PFSK-1 (cell line): Measurements from ENCODE around the gene KCNJ14.

Source experiments
- FOXP2 ChIP-seq: optimal IDR thresholded peaks from 2 replicates; pipeline ENCODE3; 2011; ENCODE audit warnings: borderline replicate concordance, control low read depth, inconsistent platforms; ENCODE audit not compliant: insufficient read depth; ENCODE audit errors: extremely low read length, extremely low read depth
- POLR2AphosphoS5 ChIP-seq: IDR thresholded peaks from 2 replicates; pipeline ENCODE4 v1.6.1; 2012; ENCODE audit warnings: low read depth, mild to moderate bottlenecking, control low read depth, low read length, moderate library complexity
- REST ChIP-seq, 2 experiments: IDR thresholded peaks; 2 replicates each; pipeline versions ENCODE4 v1.6.1 to v1.8.0; 2011 to 2012; ENCODE audit warnings: low read depth in 2 of 2, low read length in 2 of 2, control low read depth in 1 of 2, inconsistent platforms in 1 of 2, mild to moderate bottlenecking in 1 of 2, moderate library complexity in 1 of 2; ENCODE audit not compliant: insufficient read depth in 1 of 2
- SIN3A ChIP-seq: IDR thresholded peaks from 2 replicates; pipeline ENCODE4 v1.6.1; 2012; ENCODE audit warnings: mild to moderate bottlenecking, low read length, moderate library complexity, borderline replicate concordance; ENCODE audit not compliant: insufficient read depth
- TAF1 ChIP-seq: IDR thresholded peaks from 2 replicates; pipeline ENCODE4 v1.6.1; 2012; ENCODE audit warnings: low read length, control low read depth, borderline replicate concordance; ENCODE audit not compliant: insufficient read depth

The KCNJ14 gene

GRCh38 chr19:48444129-48444935 lies 11.0 kb upstream of the KCNJ14 start:
- TF ChIP-seq TAF1 = no peak
- TF ChIP-seq POLR2AphosphoS5 = no peak
- TF ChIP-seq FOXP2 = no peak
- TF ChIP-seq SIN3A = no peak
- TF ChIP-seq REST (IDR thresholded peaks at IDR 0.05; ENCODE audit: insufficient read depth in 1 of 2, low read depth in 2 of 2, low read length in 2 of 2) = no peak

- TF ChIP-seq TAF1 (no peak), FOXP2 (no peak)
These were observed 10.5 kb upstream of the KCNJ14 start for GRCh38 chr19:48444936-48445200.

GRCh38 chr19:48445256-48445605 lies 10.1 kb upstream of the KCNJ14 start:
- TF ChIP-seq FOXP2 (no peak), TAF1 (0 out of 2 replicates have a peak, but pooled peaks have one; percentile 23), REST (IDR thresholded peaks at IDR 0.05; ENCODE audit: insufficient read depth in 1 of 2, low read depth in 2 of 2, low read length in 2 of 2) (no peak), SIN3A (0 out of 2 replicates have a peak, but pooled peaks have one; percentile 10)

- peak; percentile 77 for TF ChIP-seq POLR2AphosphoS5
- TF ChIP-seq SIN3A = peak; percentile 54; the same call in 1 of the 2 replicates
- peak; percentile 63; the same call in 1 of the 2 replicates for TF ChIP-seq TAF1
- TF ChIP-seq FOXP2 = peak; percentile 36
- 0 out of 4 replicates have a peak, but pooled peaks have one; percentile 14 to 18 for TF ChIP-seq REST (IDR thresholded peaks at IDR 0.05; ENCODE audit: insufficient read depth in 1 of 2, low read depth in 2 of 2, low read length in 2 of 2)
These were observed 9.5 kb upstream of the KCNJ14 start, which contains the start of gene GRWD1 for GRCh38 chr19:48445606-48446481. Gene GRWD1, plus strand, starts transcription at chr19:48445983. Its CDS starts 23 bp downstream, at chr19:48446006.

GRCh38 chr19:48446579-48446978 lies 8.8 kb upstream of the KCNJ14 start:
- TF ChIP-seq POLR2AphosphoS5 (no peak), TAF1 (no peak), SIN3A (0 out of 2 replicates have a peak, but pooled peaks have one; percentile 5)

GRCh38 chr19:48448563-48448962 lies 6.8 kb upstream of the KCNJ14 start:
- TF ChIP-seq FOXP2 = no peak
- TF ChIP-seq TAF1 = no peak
- no peak for TF ChIP-seq SIN3A
- TF ChIP-seq REST (IDR thresholded peaks at IDR 0.05; ENCODE audit: insufficient read depth in 1 of 2, low read depth in 2 of 2, low read length in 2 of 2) = no peak
- no peak for TF ChIP-seq POLR2AphosphoS5
